ENCODE data around the gene CBLN4.

Gene CBLN4

DNA sequence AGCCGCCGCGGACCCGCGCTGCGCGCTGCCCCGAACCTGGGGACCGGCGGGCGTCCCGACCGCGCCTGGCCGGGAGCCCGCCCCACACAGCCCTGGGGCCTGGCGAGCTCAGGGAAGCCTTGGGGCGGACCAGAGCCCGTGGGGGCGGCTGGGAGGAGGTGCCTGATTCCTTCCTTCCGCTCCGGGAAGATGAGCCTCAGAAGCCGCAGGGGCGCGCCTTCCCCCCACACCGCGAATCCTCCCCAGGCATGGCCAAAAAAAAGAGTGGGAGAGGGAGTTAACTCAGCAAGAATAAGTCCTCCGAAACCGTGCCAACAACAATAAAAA is at the start of gene CBLN4:
CBLN4 (minus strand) TSS at position 131 of the 327 bp plus-strand sequence. CDS start 1,348 bp downstream, outside the sequence.
- no peak within 1 kb of the TSS for H2AFZ ChIP-seq (ENCODE audit: low read depth, low read length)
- H3K4me1 ChIP-seq (ENCODE audit: insufficient read depth, low read length) = no peaks in the 10 kb centered on the region
- H3K27me3 ChIP-seq (ENCODE audit: insufficient read depth, low read length) = no peaks in the 10 kb centered on the region
- no peaks in the 10 kb centered on the region for H3K9me3 ChIP-seq (ENCODE audit: low read length)
- no peak within 1 kb of the TSS for H3K4me3 ChIP-seq (ENCODE audit: low read length)
- H3K36me3 ChIP-seq (ENCODE audit: insufficient read depth, low read length) = no peaks in the 10 kb centered on the region

DNA sequence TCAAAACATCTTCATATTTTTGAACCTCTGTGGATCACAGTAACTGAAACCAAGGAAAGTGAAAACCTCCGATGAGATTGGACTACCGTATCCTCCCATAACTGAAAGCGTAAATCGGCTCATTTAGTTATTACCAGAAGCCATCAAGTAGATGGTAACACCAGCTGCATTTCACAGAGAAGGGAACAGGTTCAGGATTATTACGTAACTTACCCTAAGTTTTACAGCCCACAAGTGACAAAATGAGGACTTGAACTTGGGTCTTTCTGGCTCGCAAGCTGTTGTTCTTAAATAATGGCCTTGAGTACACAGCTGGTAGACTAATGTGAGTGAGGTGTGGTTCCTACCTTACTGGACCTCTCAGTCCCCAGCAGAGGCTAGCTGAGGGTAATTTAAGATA is 37.9 kb upstream of the CBLN4 start:
- no peaks in the 10 kb centered on the region for H3K36me3 ChIP-seq (ENCODE audit: insufficient read depth, low read length)
- no peak overlapping the region for H2AFZ ChIP-seq (ENCODE audit: low read depth, low read length)
- no peaks in the 10 kb centered on the region for H3K4me1 ChIP-seq (ENCODE audit: insufficient read depth, low read length)
- H3K27me3 ChIP-seq (ENCODE audit: insufficient read depth, low read length) = no peaks in the 10 kb centered on the region
- H3K4me3 ChIP-seq (ENCODE audit: low read length) = no peak overlapping the region
- no peaks in the 10 kb centered on the region for H3K9me3 ChIP-seq (ENCODE audit: low read length)

DNA sequence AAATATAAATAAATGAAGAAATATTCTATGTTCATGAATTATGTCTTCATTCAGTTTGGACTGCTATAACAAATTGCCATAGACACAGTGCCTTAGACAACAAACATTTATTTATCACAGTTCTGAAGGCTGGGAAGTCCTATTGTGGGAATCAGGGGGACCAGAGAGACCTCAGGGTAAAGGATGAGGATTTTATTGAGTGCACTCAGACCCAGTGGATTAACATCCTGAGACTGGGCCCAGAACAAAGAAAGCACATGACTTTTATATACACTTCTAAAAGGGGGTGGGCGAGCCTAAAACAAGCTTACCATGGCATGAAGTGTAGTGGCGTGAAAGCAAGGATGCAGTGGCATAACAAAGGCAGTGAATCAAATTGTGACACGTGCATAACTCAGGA is 26.9 kb upstream of the CBLN4 start:
- Histone ChIP-seq H3K4me1 (ENCODE audit: insufficient read depth, low read length) (no peaks in the 10 kb centered on the region), H3K9me3 (ENCODE audit: low read length) (no peaks in the 10 kb centered on the region), H3K36me3 (ENCODE audit: insufficient read depth, low read length) (no peaks in the 10 kb centered on the region), H2AFZ (ENCODE audit: low read depth, low read length) (no peak overlapping the region), H3K27me3 (ENCODE audit: insufficient read depth, low read length) (no peaks in the 10 kb centered on the region), H3K4me3 (ENCODE audit: low read length) (no peak overlapping the region)

DNA sequence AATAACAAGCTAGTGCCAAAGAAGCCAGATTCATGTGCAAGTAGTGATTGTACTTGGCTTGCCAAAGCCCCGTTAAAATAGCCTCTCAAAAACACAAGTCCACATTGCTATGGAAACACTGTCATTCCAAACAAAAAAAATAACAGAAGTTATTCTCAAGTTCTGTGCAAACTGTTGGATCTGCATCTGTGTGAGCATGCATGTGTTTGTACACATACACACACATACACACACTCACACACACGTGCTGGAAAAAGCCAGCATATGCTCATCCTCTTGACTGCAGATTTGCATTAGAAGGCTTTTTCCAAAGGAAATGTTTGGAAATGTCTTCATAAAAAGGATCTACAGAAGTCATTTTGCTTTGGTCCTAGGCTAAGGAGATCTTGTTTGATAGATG is 13.4 kb upstream of the CBLN4 start:
- Histone ChIP-seq H2AFZ (ENCODE audit: low read depth, low read length) (no peak overlapping the region), H3K4me3 (ENCODE audit: low read length) (no peak overlapping the region), H3K36me3 (ENCODE audit: insufficient read depth, low read length) (no peaks in the 10 kb centered on the region), H3K4me1 (ENCODE audit: insufficient read depth, low read length) (no peaks in the 10 kb centered on the region), H3K27me3 (ENCODE audit: insufficient read depth, low read length) (peaks cover 5% of the 10 kb centered on the region), H3K9me3 (ENCODE audit: low read length) (no peaks in the 10 kb centered on the region)

DNA sequence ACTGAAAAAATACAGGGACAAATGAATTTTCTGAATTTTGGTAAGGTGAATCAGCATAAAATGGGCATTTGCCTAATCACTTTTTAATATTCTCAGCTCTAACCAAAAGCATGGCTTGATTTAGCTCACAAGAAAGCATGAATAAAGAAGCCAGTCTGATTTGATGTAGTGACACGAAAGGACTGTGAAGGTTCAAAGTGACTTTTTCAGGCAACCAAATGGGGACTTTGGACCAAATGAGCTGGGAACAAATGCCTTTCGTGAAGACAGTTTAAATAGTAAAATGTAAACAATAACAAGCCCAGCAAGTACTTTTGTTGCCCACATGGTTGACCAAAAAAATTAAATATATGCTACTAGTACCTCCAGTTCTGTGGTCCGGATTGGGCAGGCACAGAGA is 12.9 kb upstream of the CBLN4 start:
- Histone ChIP-seq H3K4me1 (ENCODE audit: insufficient read depth, low read length) (no peaks in the 10 kb centered on the region), H3K27me3 (ENCODE audit: insufficient read depth, low read length) (peaks cover 5% of the 10 kb centered on the region), H3K9me3 (ENCODE audit: low read length) (no peaks in the 10 kb centered on the region), H2AFZ (ENCODE audit: low read depth, low read length) (no peak overlapping the region), H3K36me3 (ENCODE audit: insufficient read depth, low read length) (no peaks in the 10 kb centered on the region), H3K4me3 (ENCODE audit: low read length) (no peak overlapping the region)

DNA sequence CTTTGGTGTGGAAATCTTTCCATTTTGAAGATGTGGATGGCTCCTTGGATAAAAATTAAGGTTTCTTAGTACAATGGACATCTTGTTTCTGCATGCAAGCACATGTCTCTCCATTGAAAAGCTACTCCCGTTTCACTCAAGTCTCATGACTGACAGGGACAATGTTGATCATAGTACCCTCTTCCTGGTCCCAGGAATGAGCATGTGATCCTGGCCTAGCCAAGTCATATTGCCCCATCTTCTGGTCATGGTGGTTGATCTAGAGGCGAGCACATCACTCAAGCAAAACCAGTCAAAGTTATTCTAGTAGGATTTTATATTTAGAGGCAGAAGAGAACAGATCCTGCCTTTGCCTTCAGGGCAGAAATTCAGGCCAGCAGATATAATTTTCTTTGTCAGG is 12.2 kb upstream of the CBLN4 start:
- H3K4me1 ChIP-seq (ENCODE audit: insufficient read depth, low read length) = no peaks in the 10 kb centered on the region
- H2AFZ ChIP-seq (ENCODE audit: low read depth, low read length) = no peak overlapping the region
- no peak overlapping the region for H3K4me3 ChIP-seq (ENCODE audit: low read length)
- no peaks in the 10 kb centered on the region for H3K9me3 ChIP-seq (ENCODE audit: low read length)
- no peaks in the 10 kb centered on the region for H3K36me3 ChIP-seq (ENCODE audit: insufficient read depth, low read length)
- H3K27me3 ChIP-seq (ENCODE audit: insufficient read depth, low read length) = peaks cover 5% of the 10 kb centered on the region

DNA sequence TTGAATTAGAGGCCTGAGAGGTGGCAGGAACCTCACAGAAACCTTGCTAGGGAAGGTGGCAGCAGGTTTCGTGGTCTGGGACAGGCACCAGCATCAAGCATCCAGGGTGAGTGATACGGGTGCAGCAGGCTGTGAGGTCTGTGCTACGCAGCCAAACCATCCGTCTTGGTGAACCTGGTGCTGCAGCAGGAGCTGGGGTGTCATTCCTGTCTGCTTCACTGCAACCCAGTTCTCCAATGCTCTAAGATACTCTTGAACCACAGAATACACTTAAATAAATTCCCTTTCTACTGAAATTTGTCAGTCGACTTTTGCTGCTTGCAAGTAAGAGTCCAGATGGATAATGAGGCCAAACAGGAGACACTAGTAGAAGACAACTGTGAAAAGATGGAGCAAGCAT is 9.7 kb upstream of the CBLN4 start:
- Histone ChIP-seq H3K9me3 (ENCODE audit: low read length) (no peaks in the 10 kb centered on the region), H3K4me1 (ENCODE audit: insufficient read depth, low read length) (no peaks in the 10 kb centered on the region), H3K36me3 (ENCODE audit: insufficient read depth, low read length) (no peaks in the 10 kb centered on the region), H3K4me3 (ENCODE audit: low read length) (no peak overlapping the region), H2AFZ (ENCODE audit: low read depth, low read length) (no peak overlapping the region), H3K27me3 (ENCODE audit: insufficient read depth, low read length) (peaks cover 5% of the 10 kb centered on the region)

DNA sequence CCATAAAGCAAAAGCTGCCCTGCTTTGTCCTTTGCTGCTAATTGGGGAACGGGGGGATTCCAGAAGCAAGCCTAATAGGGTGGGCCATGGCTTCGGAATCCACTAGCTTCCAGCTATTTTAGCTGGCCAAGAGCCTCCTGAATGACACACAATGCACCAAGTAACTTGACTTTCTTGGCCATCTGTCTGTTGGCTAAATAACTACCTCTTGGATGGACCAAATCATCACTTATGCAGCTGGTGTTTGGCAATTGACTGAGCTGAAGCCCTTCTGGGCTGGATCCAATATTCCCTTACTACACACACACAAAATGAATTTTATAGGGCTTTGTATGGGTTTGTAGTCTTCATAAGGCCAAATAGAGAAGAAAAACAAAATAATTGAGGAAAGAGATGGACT is 8.8 kb upstream of the CBLN4 start:
- Histone ChIP-seq H3K4me1 (ENCODE audit: insufficient read depth, low read length) (no peaks in the 10 kb centered on the region), H3K9me3 (ENCODE audit: low read length) (no peaks in the 10 kb centered on the region), H3K36me3 (ENCODE audit: insufficient read depth, low read length) (no peaks in the 10 kb centered on the region), H2AFZ (ENCODE audit: low read depth, low read length) (no peak overlapping the region), H3K4me3 (ENCODE audit: low read length) (no peak overlapping the region), H3K27me3 (ENCODE audit: insufficient read depth, low read length) (no peaks in the 10 kb centered on the region)

DNA sequence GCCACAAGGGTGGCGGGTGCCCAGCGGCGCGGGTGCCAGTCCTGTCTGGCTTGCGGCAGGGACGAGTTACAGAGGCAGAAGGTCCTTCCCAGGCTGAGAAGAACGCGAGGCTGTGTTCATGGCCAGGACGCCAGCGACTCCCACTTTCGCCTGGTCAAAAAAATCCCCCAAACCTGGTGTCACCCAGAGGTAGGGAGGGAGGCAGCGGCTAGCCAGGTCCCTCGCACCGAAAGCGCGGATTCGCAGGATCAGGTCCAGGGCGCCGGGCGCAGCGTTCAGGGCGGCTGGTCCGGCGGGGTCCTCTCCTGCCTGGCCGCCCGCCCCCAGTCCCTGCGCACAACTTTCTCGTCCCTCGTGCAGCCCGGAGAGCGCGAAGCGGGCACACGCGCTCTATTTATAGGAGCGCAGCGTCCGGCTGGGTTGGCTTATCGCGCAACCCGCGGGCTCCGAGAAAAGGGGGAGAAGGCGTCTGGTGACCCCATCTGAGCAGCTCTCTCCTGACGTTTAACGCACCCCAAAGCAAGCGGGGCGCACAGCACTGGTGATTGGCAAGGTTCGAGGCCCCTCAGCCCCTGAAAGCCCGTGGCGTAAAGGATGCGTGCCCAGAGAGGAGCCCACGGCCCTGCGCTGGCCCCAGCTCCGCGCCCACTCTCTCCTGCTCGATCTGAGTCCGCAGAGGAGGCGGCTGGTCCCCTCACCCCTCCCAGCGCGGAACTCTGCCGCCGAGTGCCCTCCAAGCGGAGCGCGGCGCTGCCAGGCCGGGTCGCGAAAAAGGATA is 519 bp downstream of the CBLN4 start:
- Histone ChIP-seq H3K4me1 (ENCODE audit: insufficient read depth, low read length) (no peaks in the 10 kb centered on the region), H3K27me3 (ENCODE audit: insufficient read depth, low read length) (no peaks in the 10 kb centered on the region), H3K4me3 (ENCODE audit: low read length) (no peak overlapping the region), H3K36me3 (ENCODE audit: insufficient read depth, low read length) (no peaks in the 10 kb centered on the region), H3K9me3 (ENCODE audit: low read length) (no peaks in the 10 kb centered on the region), H2AFZ (ENCODE audit: low read depth, low read length) (no peak overlapping the region)

DNA sequence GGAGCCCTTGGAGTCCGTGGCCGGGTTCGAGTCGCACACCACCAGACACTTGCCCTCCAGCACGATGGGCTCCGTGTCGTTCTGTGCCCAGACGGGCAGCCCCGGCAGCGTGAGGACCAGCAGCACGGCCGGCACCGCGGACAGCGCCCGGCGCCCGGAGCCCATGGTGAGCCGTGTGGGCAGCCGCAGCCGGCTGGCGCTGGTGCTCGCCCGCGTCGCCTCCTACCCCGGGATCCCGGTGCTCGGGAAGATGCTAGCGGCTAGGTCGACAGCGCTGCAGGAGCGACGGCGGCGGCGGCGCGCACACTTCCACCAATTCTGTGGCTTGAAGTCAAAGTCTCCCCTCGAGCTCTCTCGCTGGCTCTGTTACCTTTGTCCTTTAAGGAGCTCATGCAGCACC is 1.3 kb downstream of the CBLN4 start:
- Histone ChIP-seq H3K4me3 (ENCODE audit: low read length) (no peak overlapping the region), H2AFZ (ENCODE audit: low read depth, low read length) (no peak overlapping the region), H3K9me3 (ENCODE audit: low read length) (no peaks in the 10 kb centered on the region), H3K4me1 (ENCODE audit: insufficient read depth, low read length) (no peaks in the 10 kb centered on the region), H3K36me3 (ENCODE audit: insufficient read depth, low read length) (no peaks in the 10 kb centered on the region), H3K27me3 (ENCODE audit: insufficient read depth, low read length) (no peaks in the 10 kb centered on the region)

DNA sequence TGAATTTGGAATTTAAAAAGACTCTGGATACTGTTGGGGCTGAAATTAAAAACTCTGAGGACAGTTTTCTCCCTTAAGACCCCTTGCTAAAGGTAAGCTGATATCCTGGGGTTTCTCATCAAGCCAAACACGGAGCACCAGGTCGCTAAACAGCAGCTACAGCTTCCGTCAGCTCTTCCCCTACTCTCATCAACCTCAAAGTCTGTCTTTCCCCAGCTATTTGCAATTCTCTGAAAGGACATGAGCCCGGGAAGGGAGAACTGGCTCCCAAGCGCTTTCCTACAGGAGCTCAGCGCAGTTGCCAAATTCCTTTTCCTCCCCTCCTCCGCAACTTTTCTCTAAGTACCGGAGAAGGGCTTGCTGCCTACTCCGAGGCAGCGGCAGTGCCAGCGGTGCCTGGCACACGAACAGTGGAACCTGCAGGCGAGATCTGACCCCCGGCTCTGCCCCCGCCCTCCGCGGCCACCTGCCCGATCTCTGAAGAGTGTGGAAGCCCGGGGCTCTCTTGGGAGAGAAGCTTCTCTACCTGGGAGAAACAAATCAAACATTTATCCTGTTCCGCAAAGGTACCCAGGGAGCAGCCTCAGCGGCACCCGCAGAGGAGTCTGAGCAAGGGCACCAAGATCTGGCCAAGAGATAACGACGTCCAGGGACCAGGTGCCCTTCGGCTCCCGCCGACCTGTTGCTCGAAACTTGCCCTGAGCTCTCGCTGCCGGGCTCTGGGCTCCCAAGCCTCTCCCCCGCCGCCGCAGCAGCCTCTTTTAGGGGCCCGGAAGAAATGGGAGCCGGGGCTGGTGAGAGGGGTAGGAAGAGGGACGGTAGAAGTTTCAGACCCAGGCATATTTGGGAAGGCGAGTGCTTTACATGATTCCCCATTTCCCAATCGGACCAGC is 2.2 kb downstream of the CBLN4 start:
- no peaks in the 10 kb centered on the region for H3K4me1 ChIP-seq (ENCODE audit: insufficient read depth, low read length)
- H3K36me3 ChIP-seq (ENCODE audit: insufficient read depth, low read length) = no peaks in the 10 kb centered on the region
- H2AFZ ChIP-seq (ENCODE audit: low read depth, low read length) = no peak overlapping the region
- no peak overlapping the region for H3K4me3 ChIP-seq (ENCODE audit: low read length)
- H3K27me3 ChIP-seq (ENCODE audit: insufficient read depth, low read length) = no peaks in the 10 kb centered on the region
- no peaks in the 10 kb centered on the region for H3K9me3 ChIP-seq (ENCODE audit: low read length)

DNA sequence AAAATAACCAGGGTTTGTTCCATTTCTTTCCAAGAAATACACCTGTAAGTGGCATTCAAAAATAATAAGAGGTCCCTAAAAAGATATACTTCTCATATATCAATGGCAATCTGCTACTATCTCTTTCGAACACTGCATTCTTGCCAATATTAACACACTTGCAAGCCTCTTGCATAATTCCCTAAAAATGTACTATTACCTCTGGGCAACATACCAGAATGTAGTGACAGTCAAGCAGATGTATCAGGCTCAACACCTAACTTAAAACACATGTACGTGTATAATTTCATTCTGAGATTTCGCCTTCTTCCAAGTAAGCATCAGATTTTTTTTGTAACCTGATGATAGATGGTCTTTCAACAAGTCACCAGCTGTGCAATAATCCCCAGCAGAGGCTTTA is 3.4 kb downstream of the CBLN4 start:
- no peak overlapping the region for H2AFZ ChIP-seq (ENCODE audit: low read depth, low read length)
- H3K4me1 ChIP-seq (ENCODE audit: insufficient read depth, low read length) = no peaks in the 10 kb centered on the region
- H3K27me3 ChIP-seq (ENCODE audit: insufficient read depth, low read length) = no peaks in the 10 kb centered on the region
- H3K4me3 ChIP-seq (ENCODE audit: low read length) = no peak overlapping the region
- H3K36me3 ChIP-seq (ENCODE audit: insufficient read depth, low read length) = no peaks in the 10 kb centered on the region
- H3K9me3 ChIP-seq (ENCODE audit: low read length) = no peaks in the 10 kb centered on the region

DNA sequence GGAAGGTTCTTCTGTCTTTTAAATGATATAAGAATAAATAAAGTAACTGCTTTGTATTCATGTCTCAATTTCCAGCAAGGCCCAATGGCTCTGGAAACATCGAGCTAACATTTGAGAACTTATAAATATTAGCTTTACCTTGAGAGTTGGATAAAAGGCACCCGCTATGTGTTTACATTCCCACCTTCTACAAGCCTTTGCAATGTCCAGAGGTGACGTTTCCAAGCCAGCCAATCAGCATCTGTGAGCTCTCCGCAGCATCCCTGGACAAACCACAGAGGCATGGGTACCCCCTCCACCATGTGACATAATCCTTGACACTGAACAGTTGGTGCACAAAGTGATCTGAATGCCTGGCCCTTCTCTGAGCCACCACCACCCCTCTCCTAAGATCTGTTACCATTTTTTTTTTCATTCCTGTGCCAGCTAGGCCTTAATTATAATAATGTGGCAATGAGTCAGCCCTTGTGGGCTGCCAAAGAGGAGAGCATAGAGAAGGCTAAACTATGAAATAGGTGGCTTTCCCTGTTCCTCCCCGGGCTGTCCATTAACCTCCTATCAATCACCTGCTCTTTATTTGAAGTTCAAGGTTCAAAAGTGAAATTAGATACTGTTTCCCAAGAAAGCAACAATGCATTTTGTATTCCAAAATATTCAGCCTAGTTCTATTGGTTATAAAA is 4.1 kb downstream of the CBLN4 start:
- no peaks in the 10 kb centered on the region for H3K36me3 ChIP-seq (ENCODE audit: insufficient read depth, low read length)
- H3K9me3 ChIP-seq (ENCODE audit: low read length) = no peaks in the 10 kb centered on the region
- H3K27me3 ChIP-seq (ENCODE audit: insufficient read depth, low read length) = no peaks in the 10 kb centered on the region

More for the DNA sequence above, 4.1 kb downstream of the CBLN4 start:
- Histone ChIP-seq H3K4me1 (ENCODE audit: insufficient read depth, low read length) (no peaks in the 10 kb centered on the region), H2AFZ (ENCODE audit: low read depth, low read length) (no peak overlapping the region), H3K4me3 (ENCODE audit: low read length) (no peak overlapping the region)

Measured in neuron (in vitro differentiated cells).